ENCODE data around the gene ANKS1B. TPM values are rescaled to one million over a fixed set of nuclear protein-coding genes. Genes with fewer than 3 reads are reported as not detected.

Gene ANKS1B
- total and polyA plus RNA-seq, 11 donors = 0.62 to 5.8 (median 1.8) TPM

DNA sequence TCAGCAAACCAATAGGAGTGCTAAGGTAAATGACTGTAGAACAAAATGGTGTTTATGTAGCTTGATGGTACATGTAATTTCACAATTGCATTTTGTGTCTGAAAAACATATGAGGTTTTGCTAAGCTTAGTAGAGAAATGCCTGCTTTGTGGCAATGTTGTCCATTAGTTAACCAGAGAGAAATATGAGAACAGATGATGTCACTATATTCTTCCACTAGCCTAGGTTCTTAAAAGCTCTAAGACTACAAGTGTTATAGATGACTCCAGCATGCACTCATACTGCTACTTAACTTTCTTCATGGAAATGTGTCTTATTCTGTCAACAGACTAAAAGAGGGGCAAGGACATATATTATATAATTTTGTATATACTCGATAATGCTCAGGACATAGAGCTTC is 1030.2 kb downstream of the ANKS1B start:
- Histone ChIP-seq H3K27me3 (no peaks in the 10 kb centered on the region), H3K27ac (no peak overlapping the region), H3K4me3 (no peak overlapping the region), H3K9me3 (no peaks in the 10 kb centered on the region), H3K4me1 (no peaks in the 10 kb centered on the region), H3K36me3 (no peaks in the 10 kb centered on the region)
- intact Hi-C loops (cut with DNase I) = no loop called here
- ATAC-seq = no peak
- DNase-seq = no peak
- WGBS, 4 donors = 85 to 92% (median 87%) methylated on average over 1 of the region's 1 CpG
- TF ChIP-seq POLR2A (IDR thresholded peaks at IDR 0.05) = no peak
- TF ChIP-seq, protein P1, sequence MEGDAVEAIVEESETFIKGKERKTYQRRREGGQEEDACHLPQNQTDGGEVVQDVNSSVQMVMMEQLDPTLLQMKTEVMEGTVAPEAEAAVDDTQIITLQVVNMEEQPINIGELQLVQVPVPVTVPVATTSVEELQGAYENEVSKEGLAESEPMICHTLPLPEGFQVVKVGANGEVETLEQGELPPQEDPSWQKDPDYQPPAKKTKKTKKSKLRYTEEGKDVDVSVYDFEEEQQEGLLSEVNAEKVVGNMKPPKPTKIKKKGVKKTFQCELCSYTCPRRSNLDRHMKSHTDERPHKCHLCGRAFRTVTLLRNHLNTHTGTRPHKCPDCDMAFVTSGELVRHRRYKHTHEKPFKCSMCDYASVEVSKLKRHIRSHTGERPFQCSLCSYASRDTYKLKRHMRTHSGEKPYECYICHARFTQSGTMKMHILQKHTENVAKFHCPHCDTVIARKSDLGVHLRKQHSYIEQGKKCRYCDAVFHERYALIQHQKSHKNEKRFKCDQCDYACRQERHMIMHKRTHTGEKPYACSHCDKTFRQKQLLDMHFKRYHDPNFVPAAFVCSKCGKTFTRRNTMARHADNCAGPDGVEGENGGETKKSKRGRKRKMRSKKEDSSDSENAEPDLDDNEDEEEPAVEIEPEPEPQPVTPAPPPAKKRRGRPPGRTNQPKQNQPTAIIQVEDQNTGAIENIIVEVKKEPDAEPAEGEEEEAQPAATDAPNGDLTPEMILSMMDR (IDR thresholded peaks at IDR 0.05) = no peak

DNA sequence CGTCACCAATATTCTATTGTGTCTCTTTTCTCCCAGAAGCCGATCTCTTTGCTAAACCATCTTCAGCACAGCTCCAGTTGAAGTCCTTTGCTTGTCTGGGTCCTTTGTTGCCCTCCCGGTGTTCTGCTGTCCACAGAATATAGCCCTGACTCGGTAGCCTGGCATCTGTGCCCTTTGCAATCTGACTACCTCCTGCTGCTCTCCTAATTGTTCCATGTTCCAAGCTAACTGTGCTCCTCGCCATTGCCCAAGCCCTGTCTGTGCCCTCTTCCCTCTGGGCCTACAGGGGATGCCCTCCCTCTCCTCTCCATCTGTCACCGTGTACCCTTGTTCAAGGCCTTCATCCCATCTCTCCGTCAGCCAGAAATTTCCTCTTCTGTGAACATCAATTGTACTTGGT is 1033.3 kb downstream of the ANKS1B start:
- Histone ChIP-seq H3K4me3 (no peak overlapping the region), H3K9me3 (no peaks in the 10 kb centered on the region), H3K27me3 (no peaks in the 10 kb centered on the region), H3K27ac (no peak overlapping the region), H3K4me1 (no peaks in the 10 kb centered on the region), H3K36me3 (no peaks in the 10 kb centered on the region)
- DNase-seq (no peak), ATAC-seq (no peak)
- intact Hi-C loops (cut with DNase I) = no loop called here
- no peak for TF ChIP-seq POLR2A (IDR thresholded peaks at IDR 0.05)
- TF ChIP-seq, protein P1 (IDR thresholded peaks at IDR 0.05) = no peak
- 79 to 81% (median 80%) methylated on average over 7 of the region's 7 CpGs for WGBS, 4 donors

DNA sequence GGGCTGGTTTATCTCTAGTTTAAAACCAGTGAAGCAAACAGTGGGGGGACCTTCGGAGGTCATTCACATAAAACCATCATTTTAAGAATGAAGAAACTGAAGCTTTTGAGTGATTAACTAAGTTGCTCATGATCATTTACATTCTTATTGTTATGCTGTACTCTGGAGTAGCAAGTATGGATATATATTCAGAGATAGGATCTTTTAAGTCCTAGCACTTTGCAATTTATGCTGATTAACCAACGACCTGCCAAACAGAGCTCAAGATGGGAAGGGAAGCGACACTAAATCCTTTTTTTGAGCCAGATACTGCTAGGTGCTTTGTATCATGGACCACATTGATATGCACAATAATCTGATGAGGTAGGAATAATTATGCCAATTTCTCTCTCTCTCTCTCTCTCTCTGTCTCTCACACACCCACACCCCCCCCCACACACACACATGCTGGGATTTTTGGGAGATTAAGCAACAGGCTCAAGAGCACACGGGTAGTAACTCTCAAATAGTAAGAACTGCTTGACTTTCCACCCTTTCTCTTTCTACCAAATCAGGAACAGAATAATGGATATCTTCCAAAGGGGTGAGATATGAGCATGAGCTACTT is 1036.3 kb downstream of the ANKS1B start:
- TF ChIP-seq, protein P1 (IDR thresholded peaks at IDR 0.05) = no peak
- no peak for TF ChIP-seq POLR2A (IDR thresholded peaks at IDR 0.05)
- Histone ChIP-seq H3K36me3 (no peaks in the 10 kb centered on the region), H3K9me3 (no peaks in the 10 kb centered on the region), H3K4me1 (no peaks in the 10 kb centered on the region), H3K4me3 (no peak overlapping the region), H3K27ac (no peak overlapping the region), H3K27me3 (no peaks in the 10 kb centered on the region)
- ATAC-seq (no peak), DNase-seq (no peak)
- intact Hi-C loops (cut with DNase I) = no loop called here
- WGBS, 4 donors = 44 to 56% (median 51%) methylated on average over 4 of the region's 4 CpGs

DNA sequence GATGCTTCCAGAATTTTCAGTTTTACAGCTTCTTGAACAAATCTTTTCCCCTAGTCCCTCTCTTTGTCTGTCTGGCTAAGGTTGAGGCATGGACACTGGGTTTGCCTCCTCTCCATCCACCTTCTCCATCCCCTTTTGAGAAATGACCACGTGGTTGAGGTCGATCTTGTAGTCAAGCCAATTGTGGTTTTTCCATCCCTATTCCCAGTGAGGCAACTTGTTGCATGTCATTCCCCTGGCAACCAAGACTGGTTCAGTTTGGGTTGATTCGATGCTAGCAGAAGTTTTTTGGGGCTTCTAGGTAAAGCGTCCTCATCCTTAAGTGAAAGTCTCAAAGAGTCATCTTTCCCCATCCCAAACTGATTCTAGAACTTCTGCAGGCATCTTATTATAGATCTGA is 1038.9 kb downstream of the ANKS1B start:
- H3K4me1 ChIP-seq = no peaks in the 10 kb centered on the region
- intact Hi-C loops (cut with DNase I) = no loop called here
- H3K4me3 ChIP-seq = no peak overlapping the region
- no peak overlapping the region for H3K27ac ChIP-seq
- H3K27me3 ChIP-seq = no peaks in the 10 kb centered on the region
- ATAC-seq = no peak
- no peaks in the 10 kb centered on the region for H3K36me3 ChIP-seq
- TF ChIP-seq POLR2A (IDR thresholded peaks at IDR 0.05) = no peak
- TF ChIP-seq, protein P1 (IDR thresholded peaks at IDR 0.05) = no peak
- 70 to 77% (median 70%) methylated on average over 4 of the region's 4 CpGs for WGBS, 4 donors
- no peak for DNase-seq
- H3K9me3 ChIP-seq = no peaks in the 10 kb centered on the region
